Fibroblast of villous mesenchyme (primary cell): ENCODE measurements around the gene FUT8. TPM values are rescaled to one million over a fixed set of nuclear protein-coding genes. Genes with fewer than 3 reads are reported as not detected.
A peak's percentile ranks its signal among the peaks of the same experiment; 100 is the strongest.

Experiments
- DNase-seq: peaks from one replicate; pipeline ENCODE4 v3.0.0-alpha.2; 2010; ENCODE audit warnings: low read depth
- H3K4me3 ChIP-seq: 2 replicates; pipeline ENCODE4 v1.5.1; 2011; ENCODE audit warnings: low read depth, mild to moderate bottlenecking, low read length
- total RNA-seq: library from RNA; depleted of rRNA; stranded (reverse); fragments of >200 nt; gene quantifications from 2 replicates; pipeline ENCODE4 v1.2.3, GENCODE V29; 2012
- TF ChIP-seq, protein P1 (sequence below): IDR thresholded peaks from 2 replicates; pipeline ENCODE4 v1.5.1; 2012; ENCODE audit warnings: low read depth, mild to moderate bottlenecking, low read length; ENCODE audit not compliant: insufficient read depth

Gene FUT8
- total RNA-seq, 1 donor = 120 TPM

DNA sequence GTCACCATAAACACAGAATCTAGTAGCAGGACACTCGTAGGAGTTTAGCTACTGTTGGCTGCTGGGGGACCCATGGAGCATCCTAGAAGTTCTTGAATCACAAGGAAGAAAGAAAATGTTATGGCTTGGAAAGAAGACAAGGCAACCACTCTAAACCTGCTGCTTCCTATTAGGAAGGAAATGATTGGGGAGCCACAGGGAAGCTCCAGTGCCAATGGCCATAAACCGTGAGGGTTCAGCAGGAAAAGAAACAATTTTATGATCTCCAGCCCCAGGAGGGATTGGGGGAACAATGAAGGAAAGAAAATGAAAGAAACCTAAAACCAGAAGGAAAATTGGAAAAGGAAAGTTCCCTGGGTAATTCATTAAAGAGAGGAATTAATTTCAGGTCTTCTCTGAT lies 372.0 kb downstream of the FUT8 start:
- TF ChIP-seq, protein P1, sequence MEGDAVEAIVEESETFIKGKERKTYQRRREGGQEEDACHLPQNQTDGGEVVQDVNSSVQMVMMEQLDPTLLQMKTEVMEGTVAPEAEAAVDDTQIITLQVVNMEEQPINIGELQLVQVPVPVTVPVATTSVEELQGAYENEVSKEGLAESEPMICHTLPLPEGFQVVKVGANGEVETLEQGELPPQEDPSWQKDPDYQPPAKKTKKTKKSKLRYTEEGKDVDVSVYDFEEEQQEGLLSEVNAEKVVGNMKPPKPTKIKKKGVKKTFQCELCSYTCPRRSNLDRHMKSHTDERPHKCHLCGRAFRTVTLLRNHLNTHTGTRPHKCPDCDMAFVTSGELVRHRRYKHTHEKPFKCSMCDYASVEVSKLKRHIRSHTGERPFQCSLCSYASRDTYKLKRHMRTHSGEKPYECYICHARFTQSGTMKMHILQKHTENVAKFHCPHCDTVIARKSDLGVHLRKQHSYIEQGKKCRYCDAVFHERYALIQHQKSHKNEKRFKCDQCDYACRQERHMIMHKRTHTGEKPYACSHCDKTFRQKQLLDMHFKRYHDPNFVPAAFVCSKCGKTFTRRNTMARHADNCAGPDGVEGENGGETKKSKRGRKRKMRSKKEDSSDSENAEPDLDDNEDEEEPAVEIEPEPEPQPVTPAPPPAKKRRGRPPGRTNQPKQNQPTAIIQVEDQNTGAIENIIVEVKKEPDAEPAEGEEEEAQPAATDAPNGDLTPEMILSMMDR = no peak
- no peak for DNase-seq
- no peak overlapping the region for H3K4me3 ChIP-seq

DNA sequence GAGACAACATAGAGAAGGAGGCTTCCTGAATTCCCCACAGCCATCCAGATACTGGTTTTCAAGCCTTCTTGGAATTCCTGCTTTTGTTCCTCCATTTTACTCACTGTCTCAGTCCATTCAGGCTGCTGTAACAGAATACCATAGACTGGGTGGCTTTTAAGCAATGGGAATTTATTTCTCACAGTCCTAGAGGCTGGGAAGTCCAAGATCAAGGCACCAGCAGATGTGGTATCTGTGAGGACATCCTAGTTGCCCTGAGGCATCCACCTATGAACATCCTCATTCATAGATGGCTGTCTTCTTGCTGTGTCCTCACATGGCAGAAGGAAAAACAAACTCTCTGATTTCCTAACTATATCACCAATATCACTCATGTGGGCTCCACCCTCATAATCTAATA lies 374.9 kb downstream of the FUT8 start:
- TF ChIP-seq, protein P1 = no peak
- no peak for DNase-seq
- H3K4me3 ChIP-seq = no peak overlapping the region

DNA sequence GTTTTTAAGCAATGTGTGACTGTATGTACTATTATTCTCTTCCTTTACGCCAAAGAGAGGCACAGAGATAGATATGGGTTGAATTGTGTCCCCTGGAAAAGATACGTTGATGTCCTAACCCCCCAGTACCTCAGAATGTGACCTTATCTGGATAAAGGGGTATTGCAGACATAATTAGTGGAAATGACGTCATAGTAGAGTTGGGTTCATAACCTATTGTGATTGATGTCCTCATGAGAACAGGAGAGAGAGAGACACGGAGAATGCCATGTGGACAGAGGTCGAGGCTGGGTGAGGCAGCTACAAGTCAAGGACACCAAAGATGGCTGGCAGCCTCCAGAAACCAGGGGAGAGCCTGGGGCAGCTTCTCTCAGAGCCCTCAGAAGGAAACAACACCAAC lies 376.3 kb downstream of the FUT8 start:
- TF ChIP-seq, protein P1 = no peak
- no peak overlapping the region for H3K4me3 ChIP-seq

DNA sequence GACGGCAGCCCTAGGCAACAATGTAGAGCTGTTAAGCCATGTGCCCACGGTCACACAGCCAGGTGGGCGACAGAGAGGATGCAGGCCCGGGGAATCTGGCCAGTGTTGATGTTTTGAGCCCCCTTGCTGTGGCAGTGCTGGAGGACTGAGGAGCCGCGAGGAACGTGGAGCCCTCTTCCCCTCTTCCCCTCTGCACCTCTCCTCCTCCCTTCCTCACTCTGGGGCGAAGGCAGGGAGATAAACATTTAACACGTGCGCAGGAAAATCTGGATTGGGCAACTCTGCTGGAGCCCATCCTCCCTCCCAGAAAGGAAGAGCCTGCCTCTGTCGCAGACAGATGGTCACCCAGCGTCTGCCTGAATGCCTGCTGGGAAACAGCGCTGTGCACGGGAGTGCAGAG lies 376.8 kb downstream of the FUT8 start:
- peak; percentile 2 for DNase-seq
- TF ChIP-seq, protein P1 = no peak
- no peak overlapping the region for H3K4me3 ChIP-seq

More for the DNA sequence above, 376.3 kb downstream of the FUT8 start:
- no peak for DNase-seq

DNA sequence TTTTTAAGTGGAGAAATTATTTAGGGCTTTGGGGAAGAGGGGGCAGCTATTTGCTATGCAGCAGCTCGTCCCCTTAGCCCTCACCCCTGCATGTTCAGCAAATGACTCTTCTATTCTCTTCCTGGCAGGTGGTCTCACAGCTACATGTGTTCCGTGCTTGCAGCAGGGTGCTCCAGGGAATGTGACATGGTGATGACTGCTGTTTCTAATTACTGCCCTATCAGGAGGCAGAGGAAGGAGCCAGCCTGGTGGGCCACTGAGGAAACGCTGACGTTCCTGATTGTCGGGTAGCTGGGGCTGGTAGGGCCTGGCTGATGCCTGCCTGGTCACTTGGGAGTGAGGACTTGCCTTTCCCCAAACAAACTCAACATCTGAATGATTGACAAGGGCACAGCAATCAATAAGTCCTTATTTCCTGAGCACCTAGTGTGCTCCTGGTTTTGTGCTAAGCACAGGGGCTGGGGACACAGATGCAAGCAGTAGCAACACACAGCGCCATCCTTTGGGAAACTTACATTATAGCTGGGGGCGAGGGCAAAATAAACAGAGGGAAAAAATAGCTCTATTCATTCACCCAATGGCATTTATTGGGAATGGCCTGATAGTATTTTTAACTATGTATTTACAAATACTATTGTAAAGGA lies 377.8 kb downstream of the FUT8 start:
- TF ChIP-seq, protein P1 = no peak
- no peak for DNase-seq

DNA sequence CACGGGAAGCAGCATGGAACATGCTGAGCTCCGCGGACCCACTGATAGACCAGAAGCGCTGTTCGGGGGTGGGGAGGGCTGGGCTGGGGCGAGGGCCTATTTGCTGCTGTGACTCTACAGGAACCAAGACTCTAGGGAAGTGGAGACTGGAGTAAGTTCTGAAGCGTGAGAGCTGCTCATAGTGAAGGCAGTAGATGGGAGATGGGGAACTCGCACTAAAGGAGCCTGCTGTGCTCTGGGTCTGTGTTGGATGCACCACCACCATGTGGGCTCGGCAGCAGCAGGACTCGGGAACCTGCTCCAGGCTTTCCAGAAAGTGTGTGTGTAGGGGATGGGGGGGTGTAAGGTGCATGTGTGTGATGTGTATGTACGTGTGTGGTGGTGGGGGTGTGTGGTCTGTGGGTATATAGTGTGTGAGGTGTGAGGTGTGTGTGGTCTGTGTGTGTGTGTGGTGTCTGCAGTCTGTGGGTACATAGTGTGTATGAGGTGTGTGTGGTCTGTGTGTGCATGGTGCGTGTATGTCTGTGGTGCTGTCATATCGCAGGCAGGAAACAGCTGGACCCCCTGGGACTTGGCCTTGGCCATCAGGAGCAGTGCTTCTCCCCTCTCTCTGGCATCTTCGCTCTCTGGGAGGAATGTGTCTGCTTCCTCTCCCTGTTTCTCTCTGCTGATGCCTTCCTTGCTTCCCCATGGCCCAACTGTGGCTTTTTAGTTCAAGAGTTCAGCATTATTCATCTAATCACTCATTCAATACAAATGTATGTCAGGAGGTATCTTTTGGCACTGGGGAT lies 378.9 kb downstream of the FUT8 start:
- no peak for DNase-seq
- TF ChIP-seq, protein P1 = no peak
- no peak overlapping the region for H3K4me3 ChIP-seq

More for the DNA sequence above, 377.8 kb downstream of the FUT8 start:
- no peak overlapping the region for H3K4me3 ChIP-seq
